ENCODE measurements around the gene PIBF1. TPM values are rescaled to one million over a fixed set of nuclear protein-coding genes. Genes with fewer than 3 reads are reported as not detected.
"Not testable (repeated sequence)": the region's sequence is repeated elsewhere in the genome, so short reads cannot be mapped to it uniquely, and the experiment has no call there.

PIBF1 gene
- total and polyA plus RNA-seq, 11 donors: 7.6 to 24.1 (median 12.8) TPM

GRCh38 chr13:72931311-72931710 is 149.4 kb downstream of the PIBF1 start:
- Histone ChIP-seq H3K27ac (no peak overlapping the region), H3K27me3 (no peaks in the 10 kb centered on the region), H3K9me3 (no peaks in the 10 kb centered on the region), H3K36me3 (peaks cover 0 to 56% (median 38%) of the 10 kb centered on the region in 9 donors), H3K4me1 (no peaks in the 10 kb centered on the region), H3K4me3 (no peak overlapping the region)
- ATAC-seq (no peak), DNase-seq (no peak)
- TF ChIP-seq, protein P1, sequence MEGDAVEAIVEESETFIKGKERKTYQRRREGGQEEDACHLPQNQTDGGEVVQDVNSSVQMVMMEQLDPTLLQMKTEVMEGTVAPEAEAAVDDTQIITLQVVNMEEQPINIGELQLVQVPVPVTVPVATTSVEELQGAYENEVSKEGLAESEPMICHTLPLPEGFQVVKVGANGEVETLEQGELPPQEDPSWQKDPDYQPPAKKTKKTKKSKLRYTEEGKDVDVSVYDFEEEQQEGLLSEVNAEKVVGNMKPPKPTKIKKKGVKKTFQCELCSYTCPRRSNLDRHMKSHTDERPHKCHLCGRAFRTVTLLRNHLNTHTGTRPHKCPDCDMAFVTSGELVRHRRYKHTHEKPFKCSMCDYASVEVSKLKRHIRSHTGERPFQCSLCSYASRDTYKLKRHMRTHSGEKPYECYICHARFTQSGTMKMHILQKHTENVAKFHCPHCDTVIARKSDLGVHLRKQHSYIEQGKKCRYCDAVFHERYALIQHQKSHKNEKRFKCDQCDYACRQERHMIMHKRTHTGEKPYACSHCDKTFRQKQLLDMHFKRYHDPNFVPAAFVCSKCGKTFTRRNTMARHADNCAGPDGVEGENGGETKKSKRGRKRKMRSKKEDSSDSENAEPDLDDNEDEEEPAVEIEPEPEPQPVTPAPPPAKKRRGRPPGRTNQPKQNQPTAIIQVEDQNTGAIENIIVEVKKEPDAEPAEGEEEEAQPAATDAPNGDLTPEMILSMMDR (IDR thresholded peaks at IDR 0.05): no peak
- TF ChIP-seq POLR2A (IDR thresholded peaks at IDR 0.05): no peak
- intact Hi-C loops (cut with DNase I): no loop called here

DNA sequence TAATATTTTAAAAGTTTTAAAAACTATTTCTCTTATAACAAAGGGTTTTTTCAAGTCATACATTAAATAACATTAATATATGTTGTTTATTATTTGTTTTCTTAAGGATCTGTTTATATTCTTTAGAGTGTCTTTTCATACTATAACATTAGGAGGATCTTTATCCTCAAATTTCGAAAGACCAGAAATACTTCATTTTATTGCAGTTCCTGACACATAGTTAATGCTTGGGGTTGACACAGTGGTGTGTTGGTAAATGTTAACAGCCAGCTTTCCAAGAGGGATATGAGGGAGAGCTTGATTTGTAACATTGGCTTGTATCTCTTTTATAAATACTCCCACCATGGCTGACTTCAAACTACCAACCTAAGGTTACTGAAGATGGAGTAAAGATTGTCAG is 150.3 kb downstream of the PIBF1 start:
- H3K4me1 ChIP-seq: no peaks in the 10 kb centered on the region
- peaks cover 0 to 49% (median 36%) of the 10 kb centered on the region in 9 donors for H3K36me3 ChIP-seq
- H3K9me3 ChIP-seq: no peaks in the 10 kb centered on the region
- TF ChIP-seq POLR2A (IDR thresholded peaks at IDR 0.05): no peak
- TF ChIP-seq, protein P1 (IDR thresholded peaks at IDR 0.05): no peak
- DNase-seq: no peak
- WGBS, 4 donors: 90 to 100% (median 97%) methylated on average over 1 of the region's 1 CpG
- intact Hi-C loops (cut with DNase I): no loop called here
- no peak for ATAC-seq
- no peak overlapping the region for H3K27ac ChIP-seq
- no peaks in the 10 kb centered on the region for H3K27me3 ChIP-seq
- no peak overlapping the region for H3K4me3 ChIP-seq

DNA sequence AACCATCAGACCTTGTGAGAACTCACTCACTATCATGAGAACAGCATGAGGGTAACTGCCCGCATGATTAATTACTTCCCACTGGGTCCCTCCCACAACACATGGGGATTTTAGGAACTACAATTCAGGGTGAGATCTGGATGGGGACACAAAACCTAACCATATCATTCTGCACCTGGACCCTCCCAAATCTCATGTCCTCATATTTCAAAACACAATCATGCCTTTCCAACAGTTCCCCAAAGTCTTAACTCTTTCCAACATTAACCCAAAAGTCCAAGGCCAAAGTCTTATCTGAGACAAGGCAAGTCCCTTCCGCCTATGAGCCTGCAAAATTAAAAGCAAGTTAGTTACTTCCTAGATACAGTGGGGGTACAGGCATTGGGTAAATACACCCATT is 164.3 kb downstream of the PIBF1 start:
- not testable (repeated sequence) for H3K4me1 ChIP-seq, H3K4me3 ChIP-seq, H3K27me3 ChIP-seq, H3K27ac ChIP-seq, ATAC-seq, H3K9me3 ChIP-seq, DNase-seq
- peaks cover 0 to 28% (median 8%) of the 10 kb centered on the region in 9 donors for H3K36me3 ChIP-seq
- 97 to 100% (median 99%) methylated on average over 2 of the region's 2 CpGs for WGBS, 4 donors
- intact Hi-C loops (cut with DNase I): loop anchor here in 1 of 10 donors (1.0 kb wide), 1 partner anchor 8 kb away; no protein-coding TSS in a partner anchor

GRCh38 chr13:72952529-72953141 is 170.7 kb downstream of the PIBF1 start:
- Histone ChIP-seq H3K36me3 (peaks cover 0 to 28% (median 5%) of the 10 kb centered on the region in 9 donors), H3K4me1 (no peaks in the 10 kb centered on the region), H3K27ac (no peak overlapping the region), H3K9me3 (peaks cover 0 to 11% (median 0%) of the 10 kb centered on the region in 12 donors), H3K27me3 (no peaks in the 10 kb centered on the region), H3K4me3 (no peak overlapping the region)
- intact Hi-C loops (cut with DNase I): no loop called here
- ATAC-seq: no peak
- TF ChIP-seq, protein P1 (IDR thresholded peaks at IDR 0.05): no peak
- TF ChIP-seq POLR2A (IDR thresholded peaks at IDR 0.05): no peak
- WGBS, 4 donors: 92 to 97% (median 96%) methylated on average over 1 of the region's 1 CpG
- no peak for DNase-seq

Measured in heart left ventricle (tissue), 16 donors.